CD4-positive, alpha-beta T cell treated with Interleukin-17A for 1 hour (primary cell): ENCODE data around the gene THPO.

Source experiments
- DNase-seq: peaks from one replicate; pipeline ENCODE4 v3.0.0-alpha.2; 2020

THPO gene

GRCh38 chr3:184384342-184384741 is 6.3 kb upstream of the THPO start:
- no peak for DNase-seq

- no peak for DNase-seq
Observed at GRCh38 chr3:184383033-184383740, 5.2 kb upstream of the THPO start.

GRCh38 chr3:184382326-184383032 is 4.5 kb upstream of the THPO start:
- no peak for DNase-seq

- DNase-seq, result no peak
Observed at GRCh38 chr3:184381261-184382224, 3.5 kb upstream of the THPO start.

- DNase-seq, result no peak
Observed at GRCh38 chr3:184380627-184381260, 2.7 kb upstream of the THPO start.

- DNase-seq, result peak; percentile 29
Observed at GRCh38 chr3:184380185-184380626, 2.2 kb upstream of the THPO start.

- no peak for DNase-seq
Observed at GRCh38 chr3:184379358-184380184, 1.6 kb upstream of the THPO start, which contains the start of gene CHRD. Gene CHRD, plus strand, starts transcription at chr3:184380054. Its CDS starts 265 bp downstream, at chr3:184380319.

GRCh38 chr3:184378651-184379357 is 797 bp upstream of the THPO start:
- no peak for DNase-seq

GRCh38 chr3:184377374-184377773 is 633 bp downstream of the THPO start:
- no peak for DNase-seq

GRCh38 chr3:184375747-184376461 is 2.1 kb downstream of the THPO start:
- DNase-seq, result no peak

- no peak for DNase-seq
Observed at GRCh38 chr3:184373422-184373821, 4.6 kb downstream of the THPO start.

GRCh38 chr3:184372911-184373310 is 5.1 kb downstream of the THPO start:
- DNase-seq, result no peak

GRCh38 chr3:184372296-184372821 is 5.6 kb downstream of the THPO start:
- DNase-seq, result no peak

GRCh38 chr3:184371570-184372018 is 6.4 kb downstream of the THPO start:
- DNase-seq, result peak; percentile 63

GRCh38 chr3:184368586-184369183 is 9.3 kb downstream of the THPO start:
- no peak for DNase-seq

- DNase-seq, result no peak
Observed at GRCh38 chr3:184368116-184368515, 9.9 kb downstream of the THPO start.

GRCh38 chr3:184366619-184367289 is 11.3 kb downstream of the THPO start:
- DNase-seq, result no peak

GRCh38 chr3:184362668-184363546 is 15.1 kb downstream of the THPO start:
- peak; percentile 95 for DNase-seq
